ENCODE results near the gene CHST15.

Gene CHST15

GRCh38 chr10:124070666-124071065 is 22.7 kb downstream of the CHST15 start:
- no peak for DNase-seq (ENCODE audit: low read depth in 1 of 2, low spot score in 1 of 2)
- Histone ChIP-seq H3K27ac (replicated peaks) (no peak overlapping the region), H3K27me3 (ENCODE audit: insufficient read depth, poor library complexity, severe bottlenecking) (peaks cover 11% of the 10 kb centered on the region), H3K4me3 (replicated peaks; ENCODE audit: insufficient read depth, low read length) (no peak overlapping the region)
- TF ChIP-seq REST (IDR thresholded peaks at IDR 0.05; ENCODE audit: insufficient replicate concordance, low read depth) (no peak), SPI1 (IDR thresholded peaks at IDR 0.05; ENCODE audit: borderline replicate concordance, low read depth) (no peak), GABPA (IDR thresholded peaks at IDR 0.05; ENCODE audit: low read depth) (no peak), POLR2AphosphoS5 (IDR thresholded peaks at IDR 0.05; ENCODE audit: low read depth) (no peak), CTCF (IDR thresholded peaks at IDR 0.05; ENCODE audit: insufficient read depth, low read length) (no peak)

- Histone ChIP-seq H3K27me3 (ENCODE audit: insufficient read depth, poor library complexity, severe bottlenecking) (peaks cover 8% of the 10 kb centered on the region), H3K27ac (replicated peaks) (no peak overlapping the region), H3K4me3 (replicated peaks; ENCODE audit: insufficient read depth, low read length) (no peak overlapping the region)
- TF ChIP-seq CTCF (IDR thresholded peaks at IDR 0.05; ENCODE audit: insufficient read depth, low read length) (no peak), SPI1 (IDR thresholded peaks at IDR 0.05; ENCODE audit: borderline replicate concordance, low read depth) (no peak), REST (IDR thresholded peaks at IDR 0.05; ENCODE audit: insufficient replicate concordance, low read depth) (no peak), POLR2AphosphoS5 (IDR thresholded peaks at IDR 0.05; ENCODE audit: low read depth) (no peak), GABPA (IDR thresholded peaks at IDR 0.05; ENCODE audit: low read depth) (no peak)
- no peak for DNase-seq (ENCODE audit: low read depth in 1 of 2, low spot score in 1 of 2)
These were observed 23.8 kb downstream of the CHST15 start for GRCh38 chr10:124069341-124070264.

DNA sequence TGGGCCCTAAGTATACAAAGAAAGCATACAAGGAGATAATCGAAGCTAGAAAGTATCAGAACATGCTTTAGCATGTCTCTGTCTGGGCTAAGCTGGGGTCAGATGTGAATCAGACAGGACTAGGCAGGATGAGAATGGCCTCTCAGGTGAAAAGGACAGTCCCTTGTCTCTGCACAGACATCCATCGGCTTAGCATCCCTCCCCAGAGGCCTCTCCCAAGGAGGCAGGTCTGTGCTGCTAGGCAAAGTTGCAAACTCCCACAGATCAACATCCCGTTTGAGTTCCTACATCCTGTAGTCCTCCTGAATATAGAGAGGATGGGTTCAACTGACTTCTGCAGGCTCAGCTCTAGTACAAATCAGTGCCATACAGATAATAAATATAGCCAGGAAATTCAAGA is 24.5 kb downstream of the CHST15 start:
- no peak for DNase-seq (ENCODE audit: low read depth in 1 of 2, low spot score in 1 of 2)
- no peak overlapping the region for H3K27ac ChIP-seq (replicated peaks)

More for the DNA sequence above, 24.5 kb downstream of the CHST15 start:
- H3K27me3 ChIP-seq (ENCODE audit: insufficient read depth, poor library complexity, severe bottlenecking) = peaks cover 10% of the 10 kb centered on the region
- no peak for TF ChIP-seq POLR2AphosphoS5 (IDR thresholded peaks at IDR 0.05; ENCODE audit: low read depth)
- no peak for TF ChIP-seq SPI1 (IDR thresholded peaks at IDR 0.05; ENCODE audit: borderline replicate concordance, low read depth)
- no peak for TF ChIP-seq GABPA (IDR thresholded peaks at IDR 0.05; ENCODE audit: low read depth)
- no peak for TF ChIP-seq CTCF (IDR thresholded peaks at IDR 0.05; ENCODE audit: insufficient read depth, low read length)
- no peak for TF ChIP-seq REST (IDR thresholded peaks at IDR 0.05; ENCODE audit: insufficient replicate concordance, low read depth)
- H3K4me3 ChIP-seq (replicated peaks; ENCODE audit: insufficient read depth, low read length) = no peak overlapping the region
